COLO668 (cell line): Measurements from ENCODE around the gene PAX5.
"Not testable (repeated sequence)": the region's sequence is repeated elsewhere in the genome, so short reads cannot be mapped to it uniquely, and the experiment has no call there.

Experiments
- DNase-seq: peaks from one replicate; lab custom pipeline; 2025; ENCODE audit not compliant: unreplicated experiment; lab: John Stamatoyannopoulos, UW

PAX5 gene

GRCh38 chr9:37033682-37034304, at the start of gene PAX5:
Gene PAX5 (minus strand): TSS chr9:37034268. CDS start chr9:37034031, 237 bp downstream.
- peak; percentile 18 for DNase-seq

GRCh38 chr9:37083654-37084053, 49.6 kb upstream of the PAX5 start:
- no peak for DNase-seq

- no peak for DNase-seq
Measured at GRCh38 chr9:37082214-37082765, 48.2 kb upstream of the PAX5 start.

- not testable (repeated sequence) for DNase-seq
Measured at GRCh38 chr9:37081507-37081906, 47.4 kb upstream of the PAX5 start.

- DNase-seq = peak; percentile 44
Measured at GRCh38 chr9:37080165-37080628, 46.1 kb upstream of the PAX5 start.

GRCh38 chr9:37079370-37080164, 45.5 kb upstream of the PAX5 start:
- DNase-seq = peak; percentile 92

GRCh38 chr9:37074790-37075189, 40.7 kb upstream of the PAX5 start:
- DNase-seq = not testable (repeated sequence)

- DNase-seq = no peak
Measured at GRCh38 chr9:37066139-37066725, 32.2 kb upstream of the PAX5 start.

- no peak for DNase-seq
Measured at GRCh38 chr9:37062336-37062735, 28.3 kb upstream of the PAX5 start.

- no peak for DNase-seq
Measured at GRCh38 chr9:37061768-37062167, 27.7 kb upstream of the PAX5 start.

GRCh38 chr9:37060833-37061232, 26.8 kb upstream of the PAX5 start:
- DNase-seq = no peak

GRCh38 chr9:37056046-37056920, 22.2 kb upstream of the PAX5 start:
- no peak for DNase-seq

GRCh38 chr9:37054363-37054720, 20.3 kb upstream of the PAX5 start:
- DNase-seq = not testable (repeated sequence)

- no peak for DNase-seq
Measured at GRCh38 chr9:37053684-37054362, 19.8 kb upstream of the PAX5 start.

- DNase-seq = no peak
Measured at GRCh38 chr9:37046683-37047082, 12.6 kb upstream of the PAX5 start.

- no peak for DNase-seq
Measured at GRCh38 chr9:37042421-37042820, 8.4 kb upstream of the PAX5 start.

- DNase-seq = no peak
Measured at GRCh38 chr9:37040508-37041127, 6.5 kb upstream of the PAX5 start.

GRCh38 chr9:37038943-37039464, 4.9 kb upstream of the PAX5 start:
- no peak for DNase-seq

- no peak for DNase-seq
Measured at GRCh38 chr9:37038302-37038942, 4.4 kb upstream of the PAX5 start.
